K562 (cell line): ENCODE data around the gene TMEM202. TPM values are rescaled to one million over a fixed set of nuclear protein-coding genes. Genes with fewer than 3 reads are reported as not detected.

Source experiments
- ATAC-seq: fragments of 200-7000 bp; cut with Tn5 transposase; 3 replicates; pipeline ENCODE4 v1.9.1; 2020; ENCODE audit warnings: moderate library complexity
- BruUV-seq: library from RNA; stranded (reverse); fragments of 400-500 nt; replicated peaks from 2 replicates; lab custom pipeline; 2021; lab: Mats Ljungman, UMichigan
- CTCF ChIA-PET: fragments of 300-600 bp; formaldehyde crosslinking; extraction: SDS; loops from one replicate; lab custom pipeline; 2021; ENCODE audit warnings: low intra/inter-chr PET ratio; lab: Yijun Ruan, JAX
- POLR2A ChIA-PET: fragments of 300-600, 350-650 bp; sonication (Branson Sonifier 250); formaldehyde crosslinking; extraction: SDS; loops from one replicate; lab custom pipeline; 2021; ENCODE audit warnings: antibody characterized with exemption, inconsistent platforms; lab: Yijun Ruan, JAX
- DNase-seq, 4 experiments: peaks; one replicate each; pipeline versions ENCODE4 v3.0.0 to v3.0.0-alpha.2; 2011 to 2018; ENCODE audit warnings: low spot score in 3 of 4, mixed read lengths in 3 of 4; ENCODE audit errors: extremely low read depth in 1 of 4
- FAIRE-seq: peaks from 2 replicates; lab custom pipeline; 2011; peaks lifted over from hg19 to GRCh38; lab: Jason Lieb, UNC
- H2AFZ ChIP-seq: 2 replicates; pipeline ENCODE4 v1.6.0; 2011; ENCODE audit warnings: low read depth, low read length, control low read depth, inconsistent platforms
- H3K27ac ChIP-seq: fragments of 200-600 bp; 3 replicates; pipeline ENCODE4 v1.8.0; 2011; ENCODE audit warnings: low read depth, mild to moderate bottlenecking, control low read depth, inconsistent platforms, low read length, moderate library complexity, mixed read lengths; ENCODE audit errors: extremely low read depth
- H3K27me3 ChIP-seq, 2 experiments: fragments of 300-600 bp in 1 of 2; 2 replicates in 1 of 2; 3 replicates in 1 of 2; pipeline versions ENCODE4 v1.6.0 to v1.8.0; 2011; ENCODE audit warnings: inconsistent platforms in 2 of 2, low read length in 2 of 2, mild to moderate bottlenecking in 1 of 2, mixed read lengths in 1 of 2, moderate library complexity in 1 of 2; ENCODE audit not compliant: control insufficient read depth in 2 of 2, insufficient read depth in 2 of 2
- H3K36me3 ChIP-seq: fragments of 300-600 bp; 3 replicates; pipeline ENCODE4 v1.8.0; 2011; ENCODE audit warnings: mild to moderate bottlenecking, low read length, inconsistent platforms; ENCODE audit not compliant: control insufficient read depth, insufficient read depth
- H3K4me1 ChIP-seq, 2 experiments: fragments of 200-600 bp in 1 of 2; replicated peaks in 1 of 2; 2 replicates in 1 of 2; 3 replicates in 1 of 2; pipeline versions ENCODE4 v1.5.1 to v1.8.0; 2011; ENCODE audit warnings: inconsistent platforms in 2 of 2, low read length in 2 of 2, mild to moderate bottlenecking in 1 of 2, mixed read lengths in 1 of 2, moderate library complexity in 1 of 2; ENCODE audit not compliant: control insufficient read depth in 2 of 2, insufficient read depth in 2 of 2
- H3K4me2 ChIP-seq: 2 replicates; pipeline ENCODE4 v1.6.1; 2011; ENCODE audit warnings: low read length, control low read depth, inconsistent platforms, mixed read lengths; ENCODE audit not compliant: insufficient read depth
- H3K4me3 ChIP-seq: fragments of 200-600 bp; sonication (generic), shearing (Covaris generic); 2 replicates; pipeline ENCODE4 v1.5.1; 2016; ENCODE audit warnings: control low read depth, inconsistent platforms
- H3K79me2 ChIP-seq: fragments of 200-600 bp; 3 replicates; pipeline ENCODE4 v1.8.0; 2011; ENCODE audit warnings: low read length, inconsistent platforms; ENCODE audit not compliant: control insufficient read depth, insufficient read depth
- H3K9ac ChIP-seq, 2 experiments: 2 replicates each; pipeline versions ENCODE4 v1.6.0 to v1.6.1; 2011; ENCODE audit warnings: low read depth in 2 of 2, low read length in 2 of 2, control low read depth in 1 of 2, inconsistent platforms in 1 of 2, mild to moderate bottlenecking in 1 of 2, mixed read lengths in 1 of 2; ENCODE audit not compliant: insufficient read depth in 1 of 2
- H3K9me1 ChIP-seq: one replicate; pipeline ENCODE4 v1.6.0; 2011; ENCODE audit warnings: inconsistent platforms, mild to moderate bottlenecking, low read length, moderate library complexity; ENCODE audit not compliant: control insufficient read depth, insufficient read depth
- H3K9me3 ChIP-seq: replicated peaks from 2 replicates; pipeline ENCODE4 v1.5.1; 2011; ENCODE audit warnings: low read depth, low read length, inconsistent platforms; ENCODE audit not compliant: control insufficient read depth, insufficient read depth
- H4K20me1 ChIP-seq: replicated peaks from 2 replicates; pipeline ENCODE4 v1.6.1; 2011; ENCODE audit warnings: low read length, inconsistent platforms, mixed read lengths; ENCODE audit not compliant: control insufficient read depth, insufficient read depth
- ETV1 ChIP-seq: fragments of 450-650 bp; conservative IDR thresholded peaks from 2 replicates; pipeline ENCODE4 v1.6.1; 2016; ENCODE audit warnings: missing genetic modification characterization, control low read depth, low read depth, missing compliant biosample characterization
- HDAC3 ChIP-seq: fragments of 450-650 bp; IDR thresholded peaks from 2 replicates; pipeline ENCODE4 v1.6.1; 2018; ENCODE audit warnings: borderline replicate concordance, mild to moderate bottlenecking, moderate library complexity; ENCODE audit not compliant: partially characterized antibody
- KAT8 ChIP-seq: fragments of 450-650 bp; IDR thresholded peaks from 2 replicates; pipeline ENCODE4 v1.6.1; 2016; ENCODE audit warnings: low read depth, mild to moderate bottlenecking
- LEF1 ChIP-seq: fragments of 450-650 bp; IDR thresholded peaks from 2 replicates; pipeline ENCODE4 v1.6.1; 2016; ENCODE audit warnings: mild to moderate bottlenecking
- NR4A1 ChIP-seq, 2 experiments: fragments of 250-450 bp in 1 of 2; fragments of 450-650 bp in 1 of 2; sonication (Bioruptor Pico) in 1 of 2; IDR thresholded peaks; 2 replicates each; pipeline versions ENCODE4 v1.4.0 to v1.6.1; 2016 to 2020; ENCODE audit warnings: mild to moderate bottlenecking in 2 of 2, missing compliant biosample characterization in 1 of 2, missing genetic modification characterization in 1 of 2, moderate library complexity in 1 of 2
- PTBP1 ChIP-seq: fragments of 200-400 bp; formaldehyde crosslinking; IDR thresholded peaks from 2 replicates; pipeline ENCODE4 v1.6.1; 2017; ENCODE audit warnings: low read depth, low read length
- SIN3A ChIP-seq, 2 experiments: fragments of 150-350 bp in 1 of 2; IDR thresholded peaks; 2 replicates each; pipeline ENCODE4 v1.6.1; 2011 to 2016; ENCODE audit warnings: borderline replicate concordance in 2 of 2, low read depth in 2 of 2, low read length in 2 of 2, mild to moderate bottlenecking in 2 of 2, moderate library complexity in 2 of 2; ENCODE audit not compliant: control insufficient read depth in 1 of 2
- ZNF143 ChIP-seq: sonication (generic); formaldehyde crosslinking; IDR thresholded peaks from 2 replicates; pipeline ENCODE4 v1.9.0; 2022; ENCODE audit warnings: mild to moderate bottlenecking, missing genetic modification reagents
- ZNF644 ChIP-seq: fragments of 200-800 bp; sonication (Bioruptor generic); IDR thresholded peaks from 2 replicates; pipeline ENCODE4 v1.6.1; 2016; ENCODE audit warnings: low read depth, missing genetic modification characterization, missing compliant biosample characterization
- WGBS: fragments of 100-300 bp; shearing (Covaris generic); methylation state at CpG from one replicate; pipeline ENCODE4 v1.1.6; 2016; ENCODE audit warnings: low coverage, mixed read lengths; ENCODE audit not compliant: insufficient coverage; ENCODE audit errors: missing lambda C conversion rate; 5-methylcytosine and 5-hydroxymethylcytosine counted together
- in situ Hi-C: fragments of 300-500 bp; cut with MboI; formaldehyde crosslinking; loops from 4 replicates; pipeline ENCODE4 v1.15.0; 2018; ENCODE audit warnings: inconsistent platforms, mixed read lengths
- intact Hi-C: fragments of 100-400 bp; cut with micrococcal nuclease; formaldehyde crosslinking; loops from 2 replicates; pipeline ENCODE4 v1.14.2; 2022
- polyA plus RNA-seq, 8 experiments: library from polyadenylated mRNA; depleted of rRNA in 4 of 8; stranded (reverse) in 5 of 8; unstranded in 3 of 8; fragments of >200 nt; fragmentation: Nextera tagmentation in 2 of 8; fragmentation: Illumina TruSeq in 1 of 8; extraction: Ambion mirVana in 2 of 8; extraction: Trizol in 1 of 8; gene quantifications; 2 replicates each; pipeline versions ENCODE4 v1.2.1 to v1.2.3, GENCODE V29; 2011 to 2014; ENCODE audit warnings: inconsistent platforms in 1 of 8, missing spikeins in 1 of 8
- total RNA-seq, 7 experiments: library from RNA; depleted of rRNA in 6 of 7; stranded (reverse); fragments of >200 nt in 6 of 7; fragmentation: Illumina TruSeq in 2 of 7; extraction: Trizol in 2 of 7; gene quantifications; 2 replicates each; pipeline versions ENCODE4 v1.2.1 to v1.2.3, GENCODE V29; 2011 to 2021; ENCODE audit warnings: low replicate concordance in 1 of 7
- TF ChIP-seq, protein P1 (sequence below), 2 experiments: fragments of 450-650 bp; formaldehyde crosslinking in 1 of 2; IDR thresholded peaks; 2 replicates each; pipeline versions ENCODE4 v1.4.0 to v1.6.1; 2014 to 2020; ENCODE audit warnings: mild to moderate bottlenecking in 2 of 2, borderline replicate concordance in 1 of 2, low read depth in 1 of 2

TMEM202 gene
- total and polyA plus RNA-seq, 9 of the 15 experiments (the other 6 are each of a cell fraction or from before 2014, with no cell fraction given), result not detected

DNA sequence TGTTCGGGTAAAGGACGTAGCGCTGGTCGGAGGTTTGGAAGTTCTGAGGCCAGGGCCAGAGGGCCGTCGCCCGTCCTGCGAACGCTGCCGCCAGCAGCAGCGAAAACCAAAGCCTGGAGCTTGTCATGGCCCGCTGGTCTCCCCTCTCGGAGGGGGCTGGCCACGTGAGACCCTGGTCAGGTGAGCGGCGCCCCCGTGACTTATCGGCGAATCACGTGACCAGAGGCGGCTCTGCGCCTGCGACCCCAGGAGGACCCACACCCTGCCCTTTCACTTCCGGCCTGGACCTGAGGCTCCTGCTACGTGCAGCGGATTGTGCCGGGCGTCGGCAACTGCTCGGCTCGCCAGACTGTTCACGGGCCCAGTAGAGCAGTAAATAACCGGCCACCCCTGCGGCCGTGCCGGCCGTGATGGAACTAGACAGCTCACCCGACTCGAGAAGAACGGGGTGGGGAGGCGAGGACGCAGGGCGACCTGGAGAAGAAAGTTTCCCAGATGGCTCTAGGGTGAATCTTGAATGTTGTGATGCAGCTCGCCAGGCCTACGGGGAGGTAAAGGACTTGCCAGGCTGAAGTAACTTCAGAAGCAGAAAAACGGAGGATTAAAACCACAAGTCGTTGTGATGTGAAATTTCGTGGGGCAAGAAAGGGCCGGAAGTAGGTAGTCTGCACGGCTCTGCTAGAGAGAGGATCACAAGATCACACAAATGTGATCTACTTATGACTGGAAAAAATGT, 22.1 kb upstream of the TMEM202 start, which contains the start of gene HEXA:
TSS of gene HEXA (minus strand) at position 169 of the 736 bp plus-strand sequence. CDS start at position 127, 42 bp downstream.
- H3K36me3 ChIP-seq, result peaks cover 12% of the 10 kb centered on the region; the same call in 2 of the 3 replicates
- no peaks in the 10 kb centered on the region for H3K9me1 ChIP-seq
- peaks cover 30% of the 10 kb centered on the region for H3K79me2 ChIP-seq
- in situ Hi-C loops, result no loop called here
- peak within 1 kb of the TSS; percentile 95 for H3K4me2 ChIP-seq
- peak; percentile 82 for FAIRE-seq
- H2AFZ ChIP-seq, result peak within 1 kb of the TSS; percentile 97
- POLR2A ChIA-PET, result interaction anchor here (0.5 to 1.4 kb wide), 11 partner anchors 8 to 459 kb away, joined by 3 to 6 read pairs (median 4); no protein-coding TSS in a partner anchor
- peak within 1 kb of the TSS; percentile 94 to 99 for H3K9ac ChIP-seq
- under 1% methylated on average over 47 of the region's 50 CpGs for WGBS
- intact Hi-C loops, result no loop called here
- H3K27ac ChIP-seq, result peak within 1 kb of the TSS; percentile 83
- peak within 1 kb of the TSS; percentile 79 for H3K4me3 ChIP-seq
- DNase-seq, result peak; percentile 95 to 99 (median 97)
- no peaks in the 10 kb centered on the region for H4K20me1 ChIP-seq
- peak; percentile 90 for ATAC-seq
- peaks cover 0 to 4% of the 10 kb centered on the region in 2 experiments; a peak in 2 of 5 replicates for H3K27me3 ChIP-seq
- H3K4me1 ChIP-seq, result peaks cover 8 to 15% of the 10 kb centered on the region in 2 experiments; a peak in 3 of 5 replicates
- CTCF ChIA-PET, result no interaction called here
- no peaks in the 10 kb centered on the region for H3K9me3 ChIP-seq
- TSS peak; percentile 95 for BruUV-seq
- TF ChIP-seq ZNF143 (CRISPR knock-in tag) (0 out of 2 replicates have a peak, but pooled peaks have one; percentile 47), KAT8 (no peak; the same call in none of the 2 replicates), PTBP1 (no peak), ZNF644 (no peak), HDAC3 (no peak), ETV1 (tag) (peak; percentile 76), LEF1 (peak; percentile 82; the same call in 1 of the 2 replicates), NR4A1 (CRISPR knock-in tag; IDR thresholded peaks at IDR 0.05) (0 out of 2 replicates have a peak, but pooled peaks have one; percentile 45), NR4A1 (tag; IDR thresholded peaks at IDR 0.05) (peak; percentile 56; the same call in 1 of the 2 replicates), SIN3A (IDR thresholded peaks at IDR 0.05; ENCODE audit: borderline replicate concordance in 2 of 2, control insufficient read depth in 1 of 2, low read depth in 2 of 2, low read length in 2 of 2) (peak; percentile 98 to 99)
- TF ChIP-seq, protein P1, sequence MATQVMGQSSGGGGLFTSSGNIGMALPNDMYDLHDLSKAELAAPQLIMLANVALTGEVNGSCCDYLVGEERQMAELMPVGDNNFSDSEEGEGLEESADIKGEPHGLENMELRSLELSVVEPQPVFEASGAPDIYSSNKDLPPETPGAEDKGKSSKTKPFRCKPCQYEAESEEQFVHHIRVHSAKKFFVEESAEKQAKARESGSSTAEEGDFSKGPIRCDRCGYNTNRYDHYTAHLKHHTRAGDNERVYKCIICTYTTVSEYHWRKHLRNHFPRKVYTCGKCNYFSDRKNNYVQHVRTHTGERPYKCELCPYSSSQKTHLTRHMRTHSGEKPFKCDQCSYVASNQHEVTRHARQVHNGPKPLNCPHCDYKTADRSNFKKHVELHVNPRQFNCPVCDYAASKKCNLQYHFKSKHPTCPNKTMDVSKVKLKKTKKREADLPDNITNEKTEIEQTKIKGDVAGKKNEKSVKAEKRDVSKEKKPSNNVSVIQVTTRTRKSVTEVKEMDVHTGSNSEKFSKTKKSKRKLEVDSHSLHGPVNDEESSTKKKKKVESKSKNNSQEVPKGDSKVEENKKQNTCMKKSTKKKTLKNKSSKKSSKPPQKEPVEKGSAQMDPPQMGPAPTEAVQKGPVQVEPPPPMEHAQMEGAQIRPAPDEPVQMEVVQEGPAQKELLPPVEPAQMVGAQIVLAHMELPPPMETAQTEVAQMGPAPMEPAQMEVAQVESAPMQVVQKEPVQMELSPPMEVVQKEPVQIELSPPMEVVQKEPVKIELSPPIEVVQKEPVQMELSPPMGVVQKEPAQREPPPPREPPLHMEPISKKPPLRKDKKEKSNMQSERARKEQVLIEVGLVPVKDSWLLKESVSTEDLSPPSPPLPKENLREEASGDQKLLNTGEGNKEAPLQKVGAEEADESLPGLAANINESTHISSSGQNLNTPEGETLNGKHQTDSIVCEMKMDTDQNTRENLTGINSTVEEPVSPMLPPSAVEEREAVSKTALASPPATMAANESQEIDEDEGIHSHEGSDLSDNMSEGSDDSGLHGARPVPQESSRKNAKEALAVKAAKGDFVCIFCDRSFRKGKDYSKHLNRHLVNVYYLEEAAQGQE (IDR thresholded peaks at IDR 0.05; ENCODE audit: borderline replicate concordance), result peak; percentile 99
- TF ChIP-seq, protein P1 (CRISPR knock-in tag; IDR thresholded peaks at IDR 0.05; ENCODE audit: low read depth), result 0 out of 2 replicates have a peak, but pooled peaks have one; percentile 28
